ENCODE measurements around the gene CHGA.

Gene CHGA

DNA sequence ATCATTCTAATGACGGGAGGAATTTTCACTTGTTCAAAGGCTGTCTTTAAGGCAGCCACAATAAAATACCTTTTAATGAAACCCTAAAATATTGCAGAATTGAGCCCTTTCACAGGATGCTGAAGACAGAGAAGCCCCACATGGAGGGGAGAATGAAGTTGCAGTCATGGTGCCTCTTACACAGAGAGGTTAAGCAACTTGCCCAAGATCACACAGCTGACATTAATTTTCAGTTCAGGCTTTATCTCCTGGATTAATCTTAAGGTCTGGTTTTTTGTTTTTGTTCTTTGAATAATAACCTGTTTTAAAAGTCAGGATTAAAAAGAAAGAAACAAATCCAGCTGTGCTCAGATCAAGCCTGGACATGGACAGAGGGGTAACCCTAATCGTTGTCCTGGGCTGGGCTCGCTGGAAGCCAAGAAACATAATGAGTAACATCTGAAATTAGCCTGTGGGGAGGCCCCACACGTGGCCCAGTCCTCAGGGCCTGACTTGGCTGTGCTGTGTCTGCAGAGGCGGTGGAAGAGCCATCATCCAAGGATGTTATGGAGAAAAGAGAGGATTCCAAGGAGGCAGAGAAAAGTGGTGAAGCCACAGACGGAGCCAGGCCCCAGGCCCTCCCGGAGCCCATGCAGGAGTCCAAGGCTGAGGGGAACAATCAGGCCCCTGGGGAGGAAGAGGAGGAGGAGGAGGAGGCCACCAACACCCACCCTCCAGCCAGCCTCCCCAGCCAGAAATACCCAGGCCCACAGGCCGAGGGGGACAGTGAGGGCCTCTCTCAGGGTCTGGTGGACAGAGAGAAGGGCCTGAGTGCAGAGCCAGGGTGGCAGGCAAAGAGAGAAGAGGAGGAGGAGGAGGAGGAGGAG is 8.0 kb downstream of the CHGA start:
- no peak for DNase-seq (ENCODE audit: low read depth)

DNA sequence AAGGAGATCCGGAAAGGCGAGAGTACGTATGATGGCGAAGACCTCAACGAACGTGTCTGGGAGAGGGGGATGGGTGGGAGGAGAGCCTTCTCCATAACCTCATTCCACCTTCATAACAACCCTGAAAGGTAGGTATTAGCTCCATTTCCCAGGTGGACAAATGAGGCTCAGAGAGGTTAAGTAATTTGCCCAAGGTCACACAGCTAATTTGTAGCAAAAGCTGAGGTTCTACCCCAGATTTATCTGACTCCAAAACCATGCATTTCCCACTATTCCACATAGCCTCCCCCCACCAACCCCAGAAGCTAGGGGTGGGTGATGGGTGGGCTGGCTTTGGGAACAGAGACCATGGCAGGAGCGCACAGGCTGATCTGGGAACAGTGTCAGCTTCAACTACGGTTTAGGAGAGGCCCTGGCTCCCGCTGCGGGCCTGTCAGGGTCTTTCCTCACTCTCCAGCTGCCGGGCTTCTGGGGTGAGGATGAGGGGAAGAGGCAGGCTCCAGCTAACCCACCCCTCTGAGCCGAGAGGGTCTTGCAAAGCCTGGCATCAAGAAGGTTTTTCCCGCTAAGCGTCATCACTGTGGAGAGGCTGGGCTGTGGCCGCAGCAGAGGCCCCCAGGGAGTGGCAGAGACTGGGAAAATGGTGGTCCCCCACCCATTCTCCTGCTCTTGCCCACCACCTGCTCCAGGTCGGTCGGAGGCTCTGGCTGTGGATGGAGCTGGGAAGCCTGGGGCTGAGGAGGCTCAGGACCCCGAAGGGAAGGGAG is 8.9 kb downstream of the CHGA start:
- no peak for DNase-seq (ENCODE audit: low read depth)

DNA sequence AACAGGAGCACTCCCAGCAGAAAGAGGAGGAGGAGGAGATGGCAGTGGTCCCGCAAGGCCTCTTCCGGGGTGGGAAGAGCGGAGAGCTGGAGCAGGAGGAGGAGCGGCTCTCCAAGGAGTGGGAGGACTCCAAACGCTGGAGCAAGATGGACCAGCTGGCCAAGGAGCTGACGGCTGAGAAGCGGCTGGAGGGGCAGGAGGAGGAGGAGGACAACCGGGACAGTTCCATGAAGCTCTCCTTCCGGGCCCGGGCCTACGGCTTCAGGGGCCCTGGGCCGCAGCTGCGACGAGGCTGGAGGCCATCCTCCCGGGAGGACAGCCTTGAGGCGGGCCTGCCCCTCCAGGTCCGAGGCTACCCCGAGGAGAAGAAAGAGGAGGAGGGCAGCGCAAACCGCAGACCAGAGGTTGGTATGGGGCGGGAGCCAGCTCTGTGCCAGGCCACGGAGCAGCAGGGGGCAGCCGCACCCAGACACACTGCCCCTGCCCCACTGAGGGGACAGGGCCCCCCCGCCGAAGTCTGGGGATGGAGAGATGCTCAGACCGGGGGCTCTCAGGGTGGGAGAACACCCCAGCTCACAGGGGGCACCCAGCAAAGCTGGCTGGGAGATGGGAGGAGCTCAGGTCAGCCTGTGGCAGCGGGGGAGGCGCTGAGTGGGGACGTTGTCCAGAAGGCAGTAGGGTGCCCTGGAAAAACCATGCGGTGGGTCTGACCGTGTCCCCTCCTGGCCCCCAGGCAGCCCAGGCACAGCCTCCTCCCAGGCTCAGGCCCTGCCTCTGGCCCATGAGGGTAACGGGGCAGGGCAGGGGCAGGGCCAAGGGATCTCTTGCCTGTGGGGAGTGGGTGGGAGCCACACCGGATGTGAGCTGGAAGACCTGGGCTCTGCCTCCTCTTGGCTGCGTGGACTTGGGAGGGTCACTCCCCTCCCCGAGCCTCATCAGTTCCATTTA is 9.8 kb downstream of the CHGA start:
- no peak for DNase-seq (ENCODE audit: low read depth)

DNA sequence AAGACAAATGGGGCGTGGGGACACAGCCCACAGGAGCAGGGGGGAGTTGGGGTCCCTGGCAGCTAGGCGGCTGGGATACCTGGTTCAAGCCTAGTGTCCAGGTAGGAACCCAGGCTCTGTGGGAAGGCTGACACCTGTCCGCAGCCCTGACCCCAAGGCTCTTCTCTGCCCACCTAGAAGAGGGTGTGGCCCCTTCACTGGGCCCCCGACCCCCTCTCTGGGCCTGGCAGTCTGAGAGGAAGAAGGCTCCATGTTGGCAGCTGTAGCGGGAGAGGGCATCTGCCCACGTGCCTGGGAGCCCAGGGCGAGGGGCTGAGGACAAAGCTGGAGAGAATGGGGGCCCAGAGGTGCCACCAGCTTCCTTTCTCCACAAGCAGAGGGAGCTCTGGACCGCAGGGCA is 10.5 kb downstream of the CHGA start:
- no peak for DNase-seq (ENCODE audit: low read depth)

DNA sequence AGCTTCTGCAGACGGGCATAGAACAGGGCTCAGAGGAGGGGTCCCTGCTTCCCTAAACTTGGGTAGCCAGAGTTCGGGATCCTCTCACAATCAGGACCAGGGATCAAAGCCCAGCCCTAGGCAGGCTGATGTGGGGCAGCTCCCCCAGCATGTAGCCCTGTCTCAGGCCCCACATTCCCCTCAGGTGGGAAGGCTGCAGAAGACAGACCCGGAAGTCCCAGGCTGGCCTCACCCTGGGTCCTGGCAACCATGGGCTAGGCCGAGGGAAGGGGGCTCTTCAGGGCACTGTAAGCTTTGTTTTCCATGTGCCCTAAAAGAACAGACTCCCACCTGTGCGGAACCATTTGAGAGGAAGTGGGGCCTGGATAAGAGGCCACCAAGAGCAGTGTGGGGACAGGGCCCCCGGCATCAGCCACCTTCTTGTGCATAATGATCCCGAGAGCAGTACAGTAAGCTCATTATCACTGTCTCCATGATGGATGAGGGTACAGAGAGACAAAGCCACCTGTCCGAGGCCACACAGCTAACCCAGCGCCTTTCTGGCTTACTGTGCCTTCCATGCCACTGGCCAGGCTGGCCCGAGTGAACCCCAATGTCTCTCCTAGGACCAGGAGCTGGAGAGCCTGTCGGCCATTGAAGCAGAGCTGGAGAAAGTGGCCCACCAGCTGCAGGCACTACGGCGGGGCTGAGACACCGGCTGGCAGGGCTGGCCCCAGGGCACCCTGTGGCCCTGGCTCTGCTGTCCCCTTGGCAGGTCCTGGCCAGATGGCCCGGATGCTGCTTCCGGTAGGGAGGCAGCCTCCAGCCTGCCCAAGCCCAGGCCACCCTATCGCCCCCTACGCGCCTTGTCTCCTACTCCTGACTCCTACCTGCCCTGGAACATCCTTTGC is 11.5 kb downstream of the CHGA start:
- no peak for DNase-seq (ENCODE audit: low read depth)

DNA sequence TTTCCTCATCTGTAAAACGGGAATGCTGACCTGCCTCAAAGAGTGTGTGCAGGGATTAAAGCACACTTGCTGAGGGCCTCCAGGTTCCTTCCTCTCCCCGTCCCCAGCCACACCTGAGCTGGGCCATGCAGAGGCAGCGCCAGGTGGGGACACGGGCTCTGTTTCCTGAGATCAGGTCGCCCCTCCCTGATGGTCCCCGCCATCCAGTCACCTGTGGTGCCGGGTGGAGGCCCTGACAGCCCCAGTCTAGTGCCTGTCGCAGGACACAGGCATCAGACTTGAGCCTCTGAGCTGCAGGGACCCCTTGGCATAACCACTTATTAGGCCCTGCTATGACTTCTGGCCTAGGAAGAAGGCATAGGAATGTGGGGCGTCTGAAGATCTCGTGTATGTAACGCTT is 12.5 kb downstream of the CHGA start:
- DNase-seq (ENCODE audit: low read depth): no peak

DNA sequence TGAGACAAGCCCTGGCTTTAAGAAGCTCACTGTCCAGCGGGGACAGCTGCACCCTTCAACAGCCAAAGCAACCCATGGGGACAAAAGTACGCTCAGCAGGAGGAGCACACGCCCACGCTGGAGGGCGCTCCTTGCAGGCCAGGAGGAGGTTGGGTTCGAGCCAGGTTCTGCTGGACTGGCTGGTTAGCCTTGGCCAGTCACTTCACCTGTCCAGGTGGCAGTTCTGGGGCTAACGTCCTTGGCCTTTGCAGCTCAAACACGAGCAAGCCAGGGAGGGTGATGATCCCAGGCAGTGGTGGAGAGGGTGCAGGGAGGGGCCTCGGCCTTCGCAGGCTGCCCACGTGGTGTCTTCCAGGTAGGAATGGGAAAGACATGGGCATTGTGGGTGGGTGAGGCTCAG is 13.1 kb downstream of the CHGA start:
- no peak for DNase-seq (ENCODE audit: low read depth)

DNA sequence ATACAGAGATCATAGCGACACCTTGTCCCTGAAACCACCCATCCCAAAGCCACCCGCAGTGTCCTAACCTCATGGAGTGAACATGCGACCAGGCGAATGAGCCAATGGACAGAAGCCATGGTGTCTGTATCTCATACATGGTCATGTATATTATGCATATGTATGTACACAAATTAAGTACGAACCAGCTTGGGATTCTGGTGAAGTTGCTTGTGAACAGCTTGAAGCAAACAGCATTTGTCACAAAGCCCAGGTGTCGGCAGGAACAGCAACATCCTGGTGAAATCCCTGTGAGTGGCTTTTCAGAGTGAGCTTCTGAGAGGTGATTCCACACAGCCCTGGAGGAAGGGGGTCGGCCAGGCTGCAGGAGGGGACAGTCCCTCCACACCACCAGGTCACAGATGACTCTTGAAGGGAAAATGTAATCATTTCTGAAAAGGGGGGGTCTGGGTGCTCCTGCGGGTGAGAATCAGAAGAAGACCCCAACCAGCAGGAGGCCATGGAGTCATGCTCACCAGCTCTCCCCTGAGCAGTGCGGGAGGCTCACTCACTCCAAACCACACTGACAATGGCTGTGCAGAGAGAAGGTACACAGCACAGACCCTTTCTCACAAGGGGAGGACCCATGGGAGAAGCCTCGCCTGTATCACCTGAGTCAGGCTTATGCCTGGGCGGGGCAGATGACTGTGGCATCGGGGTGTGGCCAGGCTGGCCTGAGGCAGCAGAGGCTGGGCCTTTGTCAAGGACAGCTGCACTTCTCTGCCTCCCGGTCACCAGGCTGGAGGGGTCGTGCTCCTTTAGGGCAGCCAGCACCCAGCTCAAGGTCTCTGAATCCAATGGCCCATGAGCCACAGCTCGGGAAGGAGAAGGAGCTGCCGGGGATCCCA is 14.3 kb downstream of the CHGA start:
- DNase-seq (ENCODE audit: low read depth): no peak

DNA sequence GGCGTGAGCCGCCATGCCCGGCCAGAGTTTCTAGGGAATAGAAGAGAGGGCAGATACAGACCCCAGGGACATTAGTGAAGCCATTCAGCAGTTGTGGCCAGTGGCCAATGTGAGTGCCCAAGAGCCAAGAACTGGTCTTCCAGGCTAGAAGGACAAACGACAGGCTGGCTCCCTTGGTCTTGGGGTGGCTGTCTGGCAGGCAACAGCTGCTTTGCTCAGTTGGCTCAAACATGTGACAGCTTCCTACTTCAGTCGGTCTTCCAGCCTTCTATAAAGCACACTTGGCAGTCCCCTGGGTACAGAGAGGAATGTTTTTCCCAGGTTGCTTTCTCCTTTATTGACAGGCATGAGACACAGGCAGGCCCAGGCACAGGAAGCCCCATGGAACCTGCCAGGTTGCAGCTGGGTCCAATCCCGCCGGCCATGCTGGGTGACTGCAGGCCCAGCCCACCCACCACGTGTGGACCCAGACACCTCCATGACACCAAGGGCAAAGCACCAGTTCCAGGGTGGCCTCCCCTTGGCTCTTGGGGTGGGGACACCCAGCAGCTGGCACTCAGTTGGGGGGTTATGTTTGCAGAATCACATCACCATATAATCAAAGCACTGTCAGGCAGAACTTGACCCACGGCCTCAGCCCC is 15.4 kb downstream of the CHGA start:
- no peak for DNase-seq (ENCODE audit: low read depth)

DNA sequence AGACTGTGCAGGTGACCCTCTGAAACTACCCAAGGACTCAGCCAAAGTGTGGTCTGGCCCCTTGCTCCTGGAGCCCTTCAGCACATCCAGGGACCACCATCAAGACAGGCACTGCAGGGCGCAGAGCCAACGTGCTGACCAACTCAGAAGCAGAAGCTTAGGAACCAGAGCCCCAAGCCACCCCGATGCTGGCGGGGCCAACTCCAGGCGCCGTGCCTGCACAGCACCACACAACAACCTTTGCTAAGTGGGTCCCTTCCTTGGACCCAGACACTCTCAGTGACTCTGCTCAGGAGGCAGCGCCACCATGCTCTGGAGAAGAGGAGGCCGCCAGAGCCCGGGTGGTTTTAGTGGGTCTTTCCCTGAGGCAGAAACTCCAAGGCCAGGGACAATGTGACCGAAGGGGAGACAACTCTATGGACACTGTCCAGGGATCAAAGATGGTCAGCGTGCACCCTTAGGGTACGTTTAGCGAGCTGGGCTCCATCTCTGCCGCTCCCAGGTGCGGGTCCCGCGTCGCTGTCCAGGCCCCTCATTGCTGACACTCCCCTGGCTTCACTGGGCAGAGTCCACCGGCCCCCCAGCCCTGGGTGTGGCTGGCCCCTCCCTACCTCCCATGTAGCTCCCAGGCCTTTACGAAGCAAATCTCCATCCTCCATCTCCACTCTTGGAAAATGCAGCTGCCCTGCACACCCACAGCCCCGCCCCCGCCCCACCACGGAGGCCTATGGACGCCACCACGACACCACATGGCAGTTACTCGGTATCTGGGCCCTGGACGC is 16.1 kb downstream of the CHGA start:
- no peak for DNase-seq (ENCODE audit: low read depth)

DNA sequence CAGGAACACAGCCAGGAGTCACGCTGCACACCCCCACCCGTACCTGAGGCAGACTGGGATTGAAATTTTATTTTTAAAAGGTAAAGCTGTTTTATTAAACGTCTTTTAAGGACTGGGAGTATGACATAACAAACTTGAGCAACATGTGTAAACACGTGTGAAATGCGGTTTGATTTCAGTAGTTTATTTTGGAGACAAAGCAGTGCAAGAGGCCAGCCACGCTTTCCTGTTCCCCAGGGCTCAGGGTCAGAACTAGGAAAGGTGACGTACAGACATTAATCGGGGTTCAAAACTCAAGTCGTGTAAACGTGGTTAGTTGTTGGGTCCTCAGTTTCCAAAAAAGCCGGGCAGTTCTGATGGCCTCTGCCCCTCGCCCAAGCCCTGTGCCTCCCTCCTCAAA is 16.7 kb downstream of the CHGA start:
- DNase-seq (ENCODE audit: low read depth): no peak

DNA sequence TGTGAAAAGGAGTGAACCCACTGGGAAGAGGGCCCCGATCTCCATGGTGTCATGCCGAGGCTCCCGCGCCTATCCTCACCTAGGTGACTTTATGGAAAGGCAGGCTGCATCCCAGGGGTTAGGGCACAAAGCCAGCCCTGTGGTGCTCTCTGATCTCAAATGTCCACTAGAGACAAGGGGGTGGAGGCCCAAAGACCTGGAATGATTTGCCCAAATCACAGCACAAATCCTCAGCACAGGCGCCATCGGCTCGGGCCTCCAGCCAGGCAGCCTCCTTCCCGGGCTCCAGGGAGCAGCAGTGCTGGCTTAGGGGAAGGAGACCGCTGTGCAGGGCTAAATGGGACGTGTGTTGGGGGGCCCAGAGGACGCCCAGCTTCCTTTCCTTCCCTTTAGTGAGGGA is 17.6 kb downstream of the CHGA start:
- DNase-seq (ENCODE audit: low read depth): no peak

DNA sequence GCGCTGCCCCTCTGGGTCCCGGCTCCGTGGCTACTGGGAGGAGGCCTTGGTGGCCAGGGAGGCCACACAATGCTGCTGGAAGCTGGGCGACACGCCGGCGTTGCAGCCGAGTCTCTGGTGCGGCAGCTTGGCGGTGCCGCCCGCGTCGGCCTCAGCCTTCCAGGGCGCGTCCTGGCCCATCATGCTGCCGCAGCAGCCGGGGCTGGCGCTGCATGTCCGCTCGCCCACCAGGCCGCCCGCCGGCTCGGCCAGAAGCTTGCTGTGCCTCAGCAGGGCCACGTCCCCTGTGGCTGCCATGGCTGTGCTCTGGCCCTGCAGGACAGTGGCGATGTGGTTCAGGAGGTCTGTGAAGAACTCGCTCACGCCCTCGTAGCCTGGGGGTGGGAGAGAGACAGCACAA is 18.6 kb downstream of the CHGA start:
- DNase-seq (ENCODE audit: low read depth): no peak

DNA sequence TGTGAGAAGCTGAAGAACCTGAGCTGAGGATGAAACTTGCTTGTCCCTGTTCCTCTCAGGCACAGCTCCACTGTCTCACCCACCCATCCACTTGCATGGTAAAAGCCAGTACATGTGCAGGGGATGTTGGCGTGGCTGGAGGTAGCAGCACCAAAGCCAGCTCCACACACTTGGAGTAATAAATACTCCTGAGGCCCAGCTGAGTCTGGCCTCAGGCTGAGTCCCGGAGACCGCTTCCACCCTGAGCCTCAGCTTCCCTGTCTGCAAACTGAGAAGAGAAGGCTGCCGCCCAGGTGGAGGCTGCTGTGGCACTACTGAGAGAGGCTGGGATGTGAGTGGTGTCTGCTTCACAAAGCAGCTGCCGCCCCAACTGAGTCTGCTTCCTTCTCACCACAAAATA is 19.2 kb downstream of the CHGA start:
- no peak for DNase-seq (ENCODE audit: low read depth)

DNA sequence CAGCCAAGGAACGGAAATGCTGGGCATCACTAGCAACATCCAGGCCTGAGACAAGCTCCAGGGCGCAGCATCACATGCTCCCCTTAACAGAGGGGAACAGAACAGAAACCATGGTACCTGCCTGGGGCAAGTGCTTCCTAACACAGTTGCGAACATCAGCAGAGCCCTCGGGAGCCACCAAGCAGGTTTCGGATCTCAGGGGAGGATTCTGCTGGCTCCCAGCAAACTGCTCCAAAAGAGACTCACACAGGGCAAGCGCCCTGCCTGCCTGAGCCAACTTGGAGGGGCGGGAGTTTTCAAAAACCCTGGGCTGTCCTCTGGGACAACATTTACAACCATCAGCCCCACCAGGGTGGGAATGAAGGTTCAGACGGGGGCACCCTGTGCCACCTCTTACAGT is 19.6 kb downstream of the CHGA start:
- no peak for DNase-seq (ENCODE audit: low read depth)

DNA sequence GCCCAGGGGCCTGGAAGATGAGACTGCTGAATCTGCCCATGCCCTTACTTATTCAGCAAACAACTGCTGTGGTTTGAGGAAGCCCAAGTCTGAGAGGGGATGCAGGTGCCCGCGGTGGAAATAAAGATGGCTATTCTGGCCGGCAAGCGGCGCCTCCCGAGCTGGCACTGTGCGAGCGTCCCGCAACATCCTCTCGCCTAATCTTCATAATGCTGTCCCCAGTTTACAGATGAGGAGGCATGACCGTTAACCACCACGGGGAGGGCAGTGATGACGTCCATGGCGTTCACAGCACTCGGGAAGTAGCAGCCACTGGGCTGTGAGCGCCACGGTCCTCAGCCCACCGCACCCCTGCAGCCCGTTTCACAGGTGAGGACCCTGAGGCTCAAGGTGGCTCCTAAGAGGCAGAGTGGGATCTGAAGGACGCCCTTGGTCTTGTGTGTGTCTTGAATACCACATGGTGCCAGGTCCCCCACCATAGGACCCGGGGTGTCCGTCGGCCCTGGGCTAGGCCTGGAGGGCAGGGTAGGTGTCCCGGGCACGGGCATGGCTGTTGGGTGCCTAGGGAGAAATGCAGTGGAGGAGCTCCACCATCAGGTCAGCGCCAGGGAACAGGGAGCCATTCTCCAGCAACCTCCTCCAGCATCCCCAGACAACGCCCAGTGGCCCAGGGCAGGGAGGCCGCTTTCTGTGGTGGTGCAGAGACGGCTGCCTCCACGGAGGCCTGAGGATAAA is 20.2 kb downstream of the CHGA start:
- no peak for DNase-seq (ENCODE audit: low read depth)

DNA sequence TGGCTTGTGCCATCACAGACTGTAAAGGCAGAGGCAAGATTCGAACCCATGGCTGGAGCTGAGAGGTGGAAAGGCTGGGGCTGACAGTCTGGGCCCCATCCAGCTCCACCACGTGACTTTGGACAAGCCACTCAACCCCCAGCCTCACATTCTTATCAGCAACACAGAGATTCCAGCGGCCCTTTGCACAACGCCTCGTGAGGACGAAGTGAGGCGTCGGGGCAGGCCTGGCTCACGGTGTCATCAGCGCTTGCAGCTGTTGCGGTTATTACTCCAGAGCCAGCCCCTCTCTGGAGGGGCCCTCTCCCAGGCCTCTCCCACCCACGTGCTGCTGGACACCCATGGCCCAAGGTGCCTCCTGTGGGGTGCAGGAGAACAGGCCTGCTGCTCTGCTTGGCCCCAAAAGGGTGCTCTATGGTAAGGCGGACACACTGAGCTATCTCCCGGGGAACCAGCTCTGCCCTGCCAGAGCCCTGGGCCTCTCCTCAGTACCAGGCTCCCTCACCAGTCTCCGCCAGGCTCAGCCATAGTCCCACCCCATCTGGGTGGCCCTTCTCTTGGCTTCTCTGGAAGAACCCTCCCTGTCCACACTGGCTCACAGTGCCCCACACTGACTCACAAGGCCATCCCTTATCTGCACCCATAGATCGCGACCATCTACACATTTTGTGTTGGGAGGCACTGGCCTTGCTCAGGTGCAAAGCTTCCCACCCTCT is 21.1 kb downstream of the CHGA start:
- DNase-seq (ENCODE audit: low read depth): no peak

DNA sequence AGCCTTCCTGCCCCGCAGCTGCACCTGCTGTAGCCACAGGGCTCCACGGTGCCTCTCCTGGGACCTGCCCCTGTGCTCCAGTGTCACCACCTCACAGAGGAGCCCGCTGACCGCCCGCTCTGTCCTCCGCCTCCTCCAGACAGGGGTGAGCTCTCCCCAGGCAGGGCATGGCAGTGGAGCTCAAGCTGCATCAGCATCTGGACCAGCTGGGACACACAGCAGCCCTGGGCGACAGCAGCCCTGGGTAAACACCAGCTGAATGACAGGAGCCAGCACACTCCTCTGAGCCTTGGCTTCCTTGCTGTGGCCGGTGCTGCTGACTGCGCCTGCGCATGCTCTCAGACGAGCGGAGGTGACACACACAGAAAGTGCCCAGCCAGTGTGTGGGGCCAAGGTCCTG is 22.0 kb downstream of the CHGA start:
- no peak for DNase-seq (ENCODE audit: low read depth)
